ENCODE data around the gene FCER1G.
"Not testable (repeated sequence)": the region's sequence is repeated elsewhere in the genome, so short reads cannot be mapped to it uniquely, and the experiment has no call there.

Gene FCER1G

GRCh38 chr1:161207173-161207572, 7.9 kb upstream of the FCER1G start:
- DNase-seq (ENCODE audit: low read depth) = no peak

GRCh38 chr1:161209790-161210409, 5.2 kb upstream of the FCER1G start:
- DNase-seq (ENCODE audit: low read depth) = no peak

GRCh38 chr1:161214369-161214768, 726 bp upstream of the FCER1G start:
- no peak for DNase-seq (ENCODE audit: low read depth)

- DNase-seq (ENCODE audit: low read depth) = no peak
Measured at GRCh38 chr1:161216945-161217712, 2.0 kb downstream of the FCER1G start.

- DNase-seq (ENCODE audit: low read depth) = no peak
Measured at GRCh38 chr1:161217831-161218230, 2.7 kb downstream of the FCER1G start.

- DNase-seq (ENCODE audit: low read depth) = no peak
Measured at GRCh38 chr1:161218301-161219077, 3.4 kb downstream of the FCER1G start.

GRCh38 chr1:161219078-161219892, 4.2 kb downstream of the FCER1G start:
- no peak for DNase-seq (ENCODE audit: low read depth)

GRCh38 chr1:161220002-161220401, 4.9 kb downstream of the FCER1G start:
- no peak for DNase-seq (ENCODE audit: low read depth)

GRCh38 chr1:161222175-161223019, 7.3 kb downstream of the FCER1G start:
- no peak for DNase-seq (ENCODE audit: low read depth)

- no peak for DNase-seq (ENCODE audit: low read depth)
Measured at GRCh38 chr1:161223805-161224694, 9.0 kb downstream of the FCER1G start.

- not testable (repeated sequence) for DNase-seq (ENCODE audit: low read depth)
Measured at GRCh38 chr1:161224695-161225087, 9.6 kb downstream of the FCER1G start.

GRCh38 chr1:161225178-161225533, 10.1 kb downstream of the FCER1G start:
- DNase-seq (ENCODE audit: low read depth) = no peak

- peak; percentile 73 for DNase-seq (ENCODE audit: low read depth)
Measured at GRCh38 chr1:161225534-161226319, 10.6 kb downstream of the FCER1G start, which contains the start of gene TOMM40L. TOMM40L (plus strand) TSS chr1:161226060; CDS start chr1:161226490, 430 bp downstream.

- no peak for DNase-seq (ENCODE audit: low read depth)
Measured at GRCh38 chr1:161226320-161226711, 11.2 kb downstream of the FCER1G start.

GRCh38 chr1:161226759-161227158, 11.7 kb downstream of the FCER1G start:
- no peak for DNase-seq (ENCODE audit: low read depth)

GRCh38 chr1:161227196-161227871, 12.2 kb downstream of the FCER1G start:
- DNase-seq (ENCODE audit: low read depth) = peak; percentile 63

- no peak for DNase-seq (ENCODE audit: low read depth)
Measured at GRCh38 chr1:161228032-161228431, 12.9 kb downstream of the FCER1G start.

- no peak for DNase-seq (ENCODE audit: low read depth)
Measured at GRCh38 chr1:161229896-161230295, 14.8 kb downstream of the FCER1G start.

- no peak for DNase-seq (ENCODE audit: low read depth)
Measured at GRCh38 chr1:161230762-161231161, 15.7 kb downstream of the FCER1G start.
